Cardiac muscle cell (in vitro differentiated cells and primary cell): ENCODE data around the gene ZNF552. TPM values are rescaled to one million over a fixed set of nuclear protein-coding genes. Genes with fewer than 3 reads are reported as not detected.

Experiments
- DNase-seq, 2 donors: peaks; one replicate each; pipeline versions ENCODE4 v3.0.0 to v3.0.0-alpha.2; 2010 to 2017; ENCODE audit warnings: low read depth in 1 of 2, low spot score in 1 of 2
- H3K27ac ChIP-seq: fragments of 200-600 bp; sonication (generic); 2 replicates; pipeline ENCODE4 v1.5.1; 2016
- H3K27me3 ChIP-seq: fragments of 200-600 bp; sonication (generic); 2 replicates; pipeline ENCODE4 v1.6.0; 2016; ENCODE audit warnings: control low read depth
- H3K36me3 ChIP-seq: fragments of 200-600 bp; sonication (generic); 2 replicates; pipeline ENCODE4 v1.5.1; 2016; ENCODE audit warnings: control low read depth
- H3K4me1 ChIP-seq: fragments of 200-600 bp; sonication (generic); 2 replicates; pipeline ENCODE4 v1.8.1; 2017; ENCODE audit warnings: low read depth, mild to moderate bottlenecking, mixed run types
- H3K4me3 ChIP-seq: fragments of 200-600 bp; sonication (generic); 2 replicates; pipeline ENCODE4 v1.5.1; 2016; ENCODE audit warnings: mild to moderate bottlenecking
- H3K9me3 ChIP-seq: fragments of 200-600 bp; sonication (generic); 2 replicates; pipeline ENCODE4 v1.5.1; 2017; ENCODE audit warnings: low read depth, mild to moderate bottlenecking, control low read depth
- CTCF ChIP-seq: IDR thresholded peaks from 2 replicates; pipeline ENCODE4 v1.5.1; 2012; ENCODE audit warnings: low read depth, mild to moderate bottlenecking, low read length
- polyA plus RNA-seq: library from polyadenylated mRNA; unstranded; fragments of >200 nt; fragmentation: Nextera tagmentation; extraction: Ambion mirVana; gene quantifications from 2 replicates; pipeline ENCODE4 v1.2.1, GENCODE V29; 2016
- total RNA-seq: library from RNA; depleted of rRNA; stranded (reverse); fragments of >200 nt; gene quantifications from 2 replicates; pipeline ENCODE4 v1.2.3, GENCODE V29; 2016

ZNF552 gene
- total and polyA plus RNA-seq, 2 experiments from 2014 or later = 6.6 to 13.4 TPM

GRCh38 chr19:57788114-57788692, 26.5 kb downstream of the ZNF552 start:
- H3K4me1 ChIP-seq = no peaks in the 10 kb centered on the region
- TF ChIP-seq CTCF = no peak
- H3K4me3 ChIP-seq = no peak overlapping the region
- H3K27me3 ChIP-seq = no peaks in the 10 kb centered on the region
- no peak for DNase-seq
- no peaks in the 10 kb centered on the region for H3K9me3 ChIP-seq
- H3K36me3 ChIP-seq = peaks cover 3% of the 10 kb centered on the region
- no peak overlapping the region for H3K27ac ChIP-seq

- no peak overlapping the region for H3K4me3 ChIP-seq
- no peaks in the 10 kb centered on the region for H3K9me3 ChIP-seq
- H3K36me3 ChIP-seq = no peaks in the 10 kb centered on the region
- H3K4me1 ChIP-seq = no peaks in the 10 kb centered on the region
- H3K27ac ChIP-seq = no peak overlapping the region
- DNase-seq = no peak
- no peak for TF ChIP-seq CTCF
- H3K27me3 ChIP-seq = no peaks in the 10 kb centered on the region
These were observed 27.8 kb downstream of the ZNF552 start for GRCh38 chr19:57786906-57787305.

GRCh38 chr19:57786286-57786685, 28.4 kb downstream of the ZNF552 start:
- no peak for DNase-seq
- Histone ChIP-seq H3K27me3 (no peaks in the 10 kb centered on the region), H3K36me3 (no peaks in the 10 kb centered on the region), H3K27ac (no peak overlapping the region), H3K4me3 (no peak overlapping the region), H3K4me1 (no peaks in the 10 kb centered on the region), H3K9me3 (no peaks in the 10 kb centered on the region)
- no peak for TF ChIP-seq CTCF

GRCh38 chr19:57779220-57779845, 35.4 kb downstream of the ZNF552 start:
- Histone ChIP-seq H3K4me1 (no peaks in the 10 kb centered on the region), H3K27me3 (no peaks in the 10 kb centered on the region), H3K36me3 (peaks cover 7% of the 10 kb centered on the region), H3K4me3 (no peak overlapping the region), H3K27ac (no peak overlapping the region), H3K9me3 (no peaks in the 10 kb centered on the region)
- DNase-seq = no peak
- no peak for TF ChIP-seq CTCF

GRCh38 chr19:57778336-57778735, 36.4 kb downstream of the ZNF552 start:
- H3K27ac ChIP-seq = no peak overlapping the region
- H3K27me3 ChIP-seq = no peaks in the 10 kb centered on the region
- no peaks in the 10 kb centered on the region for H3K9me3 ChIP-seq
- H3K4me3 ChIP-seq = no peak overlapping the region
- peaks cover 7% of the 10 kb centered on the region for H3K36me3 ChIP-seq
- H3K4me1 ChIP-seq = no peaks in the 10 kb centered on the region
- TF ChIP-seq CTCF = no peak
- DNase-seq = no peak
